Endodermal cell (in vitro differentiated cells): ENCODE data around the gene COL5A2. TPM values are rescaled to one million over a fixed set of nuclear protein-coding genes. Genes with fewer than 3 reads are reported as not detected.

Source experiments
- DNase-seq: peaks from one replicate; pipeline ENCODE4 v3.0.0-alpha.2; 2017
- H3K27ac ChIP-seq: 2 replicates; pipeline ENCODE4 v1.5.1; 2013; ENCODE audit warnings: mild to moderate bottlenecking, low read depth, low read length, moderate library complexity
- H3K27me3 ChIP-seq: 2 replicates; pipeline ENCODE4 v1.6.1; 2013; ENCODE audit warnings: mild to moderate bottlenecking, low read length, moderate library complexity; ENCODE audit not compliant: insufficient read depth, control insufficient read depth, poor library complexity, severe bottlenecking
- H3K36me3 ChIP-seq: 2 replicates; pipeline ENCODE4 v1.7.0; 2013; ENCODE audit warnings: mild to moderate bottlenecking, low read length, moderate library complexity; ENCODE audit not compliant: control insufficient read depth, insufficient read depth
- H3K4me1 ChIP-seq: one replicate; pipeline ENCODE4 v1.7.0; 2013; ENCODE audit warnings: low read length; ENCODE audit not compliant: control insufficient read depth, insufficient read depth
- H3K4me3 ChIP-seq: 2 replicates; pipeline ENCODE4 v1.5.1; 2013; ENCODE audit warnings: mild to moderate bottlenecking, low read length, moderate library complexity
- H3K9ac ChIP-seq: 2 replicates; pipeline ENCODE4 v1.6.1; 2013; ENCODE audit warnings: mild to moderate bottlenecking, low read length, moderate library complexity; ENCODE audit not compliant: poor library complexity, severe bottlenecking; ENCODE audit errors: extremely low read depth
- H3K9me3 ChIP-seq: 2 replicates; pipeline ENCODE4 v1.6.1; 2013; ENCODE audit warnings: mild to moderate bottlenecking, low read length, moderate library complexity; ENCODE audit not compliant: control insufficient read depth
- H3K27ac Mint-ChIP-seq: 2 replicates; pipeline ENCODE4 v1.8.0; 2020; ENCODE audit warnings: mixed read lengths
- H3K27me3 Mint-ChIP-seq: 2 replicates; pipeline ENCODE4 v1.8.0; 2021; ENCODE audit warnings: mild to moderate bottlenecking, mixed read lengths; ENCODE audit not compliant: insufficient read depth
- H3K36me3 Mint-ChIP-seq: 2 replicates; pipeline ENCODE4 v1.8.0; 2020; ENCODE audit warnings: low read depth, mixed read lengths
- H3K4me1 Mint-ChIP-seq: 2 replicates; pipeline ENCODE4 v1.8.0; 2020; ENCODE audit warnings: mixed read lengths
- H3K4me3 Mint-ChIP-seq: 2 replicates; pipeline ENCODE4 v1.8.0; 2020; ENCODE audit warnings: mild to moderate bottlenecking, moderate library complexity, mixed read lengths
- H3K9me3 Mint-ChIP-seq: 2 replicates; pipeline ENCODE4 v1.8.0; 2020; ENCODE audit warnings: mild to moderate bottlenecking, mixed read lengths
- WGBS, 2 experiments: methylation state at CpG; one replicate each; pipeline versions ENCODE4 v1.1.5 to v1.1.7; 2013; ENCODE audit warnings: missing lambda C conversion rate in 2 of 2, mixed read lengths in 1 of 2; ENCODE audit not compliant: insufficient coverage in 1 of 2, insufficient read length in 1 of 2; 5-methylcytosine and 5-hydroxymethylcytosine counted together
- total RNA-seq, 2 donors: library from RNA; stranded (reverse); fragmentation: NEBNext Ultra II Directional in 1 of 2; extraction: Animal tissue kit (Norgen Biotek cat#: 25700) in 1 of 2; gene quantifications; 2 replicates in 1 of 2; 3 replicates in 1 of 2; pipeline ENCODE4 v1.2.1, GENCODE V29; 2021
- TF ChIP-seq, protein P1 (sequence below): fragments of 200-600 bp; sonication (generic); conservative IDR thresholded peaks from 2 replicates; pipeline ENCODE4 v1.5.0; 2021; ENCODE audit warnings: antibody characterized with exemption, mild to moderate bottlenecking

COL5A2 gene
- total RNA-seq, 2 donors from 2014 or later = 117 to 153 TPM

GRCh38 chr2:189020179-189020578, 159.4 kb downstream of the COL5A2 start:
- WGBS, 2 experiments = 100% methylated on average over 1 of the region's 1 CpG
- Histone ChIP-seq H3K27ac (no peak overlapping the region), H3K4me3 (no peak overlapping the region), H3K27me3 (no peaks in the 10 kb centered on the region), H3K9me3 (no peaks in the 10 kb centered on the region), H3K9ac (no peak overlapping the region), H3K36me3 (no peaks in the 10 kb centered on the region), H3K4me1 (no peaks in the 10 kb centered on the region)
- TF ChIP-seq, protein P1, sequence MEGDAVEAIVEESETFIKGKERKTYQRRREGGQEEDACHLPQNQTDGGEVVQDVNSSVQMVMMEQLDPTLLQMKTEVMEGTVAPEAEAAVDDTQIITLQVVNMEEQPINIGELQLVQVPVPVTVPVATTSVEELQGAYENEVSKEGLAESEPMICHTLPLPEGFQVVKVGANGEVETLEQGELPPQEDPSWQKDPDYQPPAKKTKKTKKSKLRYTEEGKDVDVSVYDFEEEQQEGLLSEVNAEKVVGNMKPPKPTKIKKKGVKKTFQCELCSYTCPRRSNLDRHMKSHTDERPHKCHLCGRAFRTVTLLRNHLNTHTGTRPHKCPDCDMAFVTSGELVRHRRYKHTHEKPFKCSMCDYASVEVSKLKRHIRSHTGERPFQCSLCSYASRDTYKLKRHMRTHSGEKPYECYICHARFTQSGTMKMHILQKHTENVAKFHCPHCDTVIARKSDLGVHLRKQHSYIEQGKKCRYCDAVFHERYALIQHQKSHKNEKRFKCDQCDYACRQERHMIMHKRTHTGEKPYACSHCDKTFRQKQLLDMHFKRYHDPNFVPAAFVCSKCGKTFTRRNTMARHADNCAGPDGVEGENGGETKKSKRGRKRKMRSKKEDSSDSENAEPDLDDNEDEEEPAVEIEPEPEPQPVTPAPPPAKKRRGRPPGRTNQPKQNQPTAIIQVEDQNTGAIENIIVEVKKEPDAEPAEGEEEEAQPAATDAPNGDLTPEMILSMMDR = no peak
- H3K27me3 Mint-ChIP-seq = no peaks in the 10 kb centered on the region
- H3K9me3 Mint-ChIP-seq = no peaks in the 10 kb centered on the region
- no peak overlapping the region for H3K27ac Mint-ChIP-seq
- no peak overlapping the region for H3K4me3 Mint-ChIP-seq
- DNase-seq = no peak
- peaks cover 9% of the 10 kb centered on the region for H3K4me1 Mint-ChIP-seq
- no peaks in the 10 kb centered on the region for H3K36me3 Mint-ChIP-seq

DNA sequence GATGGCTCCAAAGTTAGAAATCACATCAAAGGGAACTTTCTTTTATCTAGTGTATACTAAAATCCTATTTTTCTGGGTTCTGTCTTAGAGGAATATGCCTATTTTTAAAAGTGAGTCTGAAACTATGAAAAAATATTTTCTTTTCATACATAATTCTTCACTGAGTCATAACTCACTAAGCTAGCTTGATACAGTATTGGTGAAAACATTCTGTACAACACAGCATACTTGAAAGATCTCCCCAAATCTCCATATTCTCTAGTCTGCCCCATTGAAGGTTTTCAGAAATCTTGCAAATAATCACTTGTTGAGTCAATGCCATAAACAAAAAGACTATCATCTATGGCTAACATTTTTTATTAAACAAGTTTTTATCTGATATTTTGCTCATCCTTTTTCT, 160.9 kb downstream of the COL5A2 start:
- Histone ChIP-seq H3K27ac (no peak overlapping the region), H3K27me3 (no peaks in the 10 kb centered on the region), H3K4me3 (no peak overlapping the region), H3K9ac (no peak overlapping the region), H3K9me3 (no peaks in the 10 kb centered on the region), H3K4me1 (peaks cover 4% of the 10 kb centered on the region), H3K36me3 (no peaks in the 10 kb centered on the region)
- TF ChIP-seq, protein P1 = no peak
- Mint-ChIP-seq H3K4me1 (peaks cover 14% of the 10 kb centered on the region), H3K36me3 (no peaks in the 10 kb centered on the region), H3K27ac (no peak overlapping the region), H3K9me3 (no peaks in the 10 kb centered on the region), H3K4me3 (no peak overlapping the region), H3K27me3 (no peaks in the 10 kb centered on the region)
- no peak for DNase-seq

GRCh38 chr2:189016311-189016861, 163.2 kb downstream of the COL5A2 start:
- Mint-ChIP-seq H3K4me3 (no peak overlapping the region), H3K36me3 (no peaks in the 10 kb centered on the region), H3K27me3 (no peaks in the 10 kb centered on the region), H3K4me1 (peaks cover 14% of the 10 kb centered on the region), H3K27ac (no peak overlapping the region), H3K9me3 (no peaks in the 10 kb centered on the region)
- Histone ChIP-seq H3K36me3 (no peaks in the 10 kb centered on the region), H3K27ac (no peak overlapping the region), H3K9ac (no peak overlapping the region), H3K4me1 (peaks cover 4% of the 10 kb centered on the region), H3K27me3 (no peaks in the 10 kb centered on the region), H3K9me3 (no peaks in the 10 kb centered on the region), H3K4me3 (no peak overlapping the region)
- TF ChIP-seq, protein P1 = no peak
- no peak for DNase-seq
